ENCODE results near the gene EGLN1. TPM values are rescaled to one million over a fixed set of nuclear protein-coding genes. Genes with fewer than 3 reads are reported as not detected.

The EGLN1 gene
- total RNA-seq, 1 experiment from 2014 or later, result 27.1 TPM

GRCh38 chr1:231416901-231417300, 5.2 kb downstream of the EGLN1 start:
- Histone ChIP-seq H3K9ac (ENCODE audit: low read length) (no peak overlapping the region), H3K4me3 (replicated peaks in 1 of 2; ENCODE audit: low read depth in 1 of 2, low read length in 2 of 2) (no peak overlapping the region), H3K27me3 (ENCODE audit: insufficient read depth, low read length) (no peaks in the 10 kb centered on the region), H3K27ac (ENCODE audit: low read depth, low read length) (no peak overlapping the region), H4K20me1 (ENCODE audit: insufficient read depth) (peaks cover 17% of the 10 kb centered on the region; the same call in 1 of the 2 replicates), H3K9me3 (ENCODE audit: control insufficient read depth in 1 of 2, insufficient read depth in 1 of 2, low read depth in 1 of 2, low read length in 2 of 2) (no peaks in the 10 kb centered on the region), H3K9me2 (ENCODE audit: insufficient read depth) (no peaks in the 10 kb centered on the region), H3K36me3 (ENCODE audit: control insufficient read depth in 1 of 2, insufficient read depth in 2 of 2, low read length in 2 of 2) (peaks cover 7 to 28% of the 10 kb centered on the region in 2 experiments; a peak in 3 of 4 replicates), H3K4me1 (ENCODE audit: control insufficient read depth in 1 of 2, insufficient read depth in 2 of 2, low read length in 2 of 2) (peaks cover 9 to 37% of the 10 kb centered on the region in 2 experiments; a peak in 3 of 4 replicates), H3K79me2 (ENCODE audit: insufficient read depth, low read length) (peaks cover 94% of the 10 kb centered on the region), H2AFZ (ENCODE audit: low read depth, low read length, poor library complexity, severe bottlenecking) (no peak overlapping the region), H3K4me2 (ENCODE audit: low read length) (peak overlapping the region; percentile 22; the same call in 1 of the 2 replicates)
- DNase-seq (ENCODE audit: low read depth, low spot score), result no peak
- no peak for ATAC-seq
- RAD21 ChIA-PET (ENCODE audit: low non-redundant PET in 1 of 2, low total read pairs in 2 of 2, uncharacterized antibody in 2 of 2, unreplicated experiment in 2 of 2), result no interaction called here
- BruUV-seq (replicated peaks), result no TSS peak
- intact Hi-C loops (cut with micrococcal nuclease), result no loop called here
- CTCF ChIA-PET, result no interaction called here
- TF ChIP-seq SP1 (IDR thresholded peaks at IDR 0.05; ENCODE audit: low read depth), result no peak
- no peak for TF ChIP-seq ZNF274 (IDR thresholded peaks at IDR 0.05; ENCODE audit: low read depth, low read length)
- POLR2A ChIA-PET, result no interaction called here

DNA sequence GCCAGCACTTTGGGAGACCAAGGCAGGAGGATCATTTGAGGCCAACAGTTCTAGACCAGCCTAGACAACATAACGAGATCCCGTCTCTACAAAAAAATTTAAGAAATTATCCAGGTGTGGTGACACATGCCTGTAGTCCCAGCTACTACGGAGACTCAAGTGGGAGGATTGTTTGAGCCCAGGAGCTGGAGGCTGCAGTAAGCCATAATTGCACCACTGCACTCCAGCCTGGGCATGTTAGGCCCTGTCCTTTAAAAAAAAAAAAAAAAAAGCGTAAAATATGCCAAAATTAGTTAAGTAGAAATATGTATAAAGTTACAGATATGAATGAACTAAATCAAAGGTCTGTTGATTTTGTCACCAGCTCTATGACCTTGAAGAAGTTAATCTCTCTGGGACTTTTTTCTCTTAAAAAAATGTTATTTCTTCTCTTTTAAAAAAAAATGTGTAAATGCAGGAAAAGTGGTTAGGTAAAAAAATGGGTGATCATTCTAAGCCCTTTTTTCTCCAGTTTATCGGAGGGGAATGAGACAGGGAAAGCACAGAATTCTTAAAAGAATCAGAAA, 7.0 kb downstream of the EGLN1 start:
- Histone ChIP-seq H4K20me1 (ENCODE audit: insufficient read depth) (peaks cover 17% of the 10 kb centered on the region; the same call in 1 of the 2 replicates), H3K27me3 (ENCODE audit: insufficient read depth, low read length) (no peaks in the 10 kb centered on the region), H3K9me3 (ENCODE audit: control insufficient read depth in 1 of 2, insufficient read depth in 1 of 2, low read depth in 1 of 2, low read length in 2 of 2) (no peaks in the 10 kb centered on the region), H2AFZ (ENCODE audit: low read depth, low read length, poor library complexity, severe bottlenecking) (no peak overlapping the region), H3K4me1 (ENCODE audit: control insufficient read depth in 1 of 2, insufficient read depth in 2 of 2, low read length in 2 of 2) (peaks cover 9 to 37% of the 10 kb centered on the region in 2 experiments; a peak in 3 of 4 replicates), H3K9ac (ENCODE audit: low read length) (no peak overlapping the region), H3K79me2 (ENCODE audit: insufficient read depth, low read length) (peaks cover 100% of the 10 kb centered on the region), H3K27ac (ENCODE audit: low read depth, low read length) (no peak overlapping the region), H3K9me2 (ENCODE audit: insufficient read depth) (no peaks in the 10 kb centered on the region), H3K36me3 (ENCODE audit: control insufficient read depth in 1 of 2, insufficient read depth in 2 of 2, low read length in 2 of 2) (peaks cover 12 to 28% of the 10 kb centered on the region in 2 experiments), H3K4me3 (replicated peaks in 1 of 2; ENCODE audit: low read depth in 1 of 2, low read length in 2 of 2) (no peak overlapping the region), H3K4me2 (ENCODE audit: low read length) (no peak overlapping the region)
- CTCF ChIA-PET, result no interaction called here
- BruUV-seq (replicated peaks), result no TSS peak
- TF ChIP-seq FOSL1 (IDR thresholded peaks at IDR 0.05; ENCODE audit: low read depth), result no peak
- no peak for TF ChIP-seq EZH2 (IDR thresholded peaks at IDR 0.05)
- TF ChIP-seq TCF7L2 (IDR thresholded peaks at IDR 0.05; ENCODE audit: borderline replicate concordance, extremely low read depth, insufficient read depth, insufficient read length), result no peak
- DNase-seq (ENCODE audit: low read depth, low spot score) (no peak), ATAC-seq (no peak)
- POLR2A ChIA-PET, result interaction anchor here (0.7 kb wide), 1 partner anchor 11 kb away, joined by 5 read pairs; no protein-coding TSS in a partner anchor
- RAD21 ChIA-PET (ENCODE audit: low non-redundant PET in 1 of 2, low total read pairs in 2 of 2, uncharacterized antibody in 2 of 2, unreplicated experiment in 2 of 2), result no interaction called here
- intact Hi-C loops (cut with micrococcal nuclease), result no loop called here

All from HCT116 (cell line).